Stimulated activated CD8-positive, alpha-beta memory T cell treated with anti-CD3 and anti-CD28 coated beads, Interleukin-4, amount 100 ng/mL, for 1 hour (primary cell): ENCODE data around the gene CFAP46.
"Not testable (repeated sequence)": the region's sequence is repeated elsewhere in the genome, so short reads cannot be mapped to it uniquely, and the experiment has no call there.

Experiments used
- DNase-seq, 2 donors: peaks; one replicate each; pipeline ENCODE4 v3.0.0-alpha.2; 2020; ENCODE audit warnings: low read depth in 2 of 2, low spot score in 1 of 2

Gene CFAP46

GRCh38 chr10:132846631-132847415, 95.5 kb downstream of the CFAP46 start:
- DNase-seq, result no peak

- no peak for DNase-seq
These were observed 96.4 kb downstream of the CFAP46 start for GRCh38 chr10:132845780-132846595.

- DNase-seq, result no peak
These were observed 97.3 kb downstream of the CFAP46 start for GRCh38 chr10:132845041-132845551.

- no peak for DNase-seq
These were observed 98.1 kb downstream of the CFAP46 start for GRCh38 chr10:132844069-132844809.

- DNase-seq, result not testable (repeated sequence)
These were observed 99.1 kb downstream of the CFAP46 start for GRCh38 chr10:132843276-132843675.

GRCh38 chr10:132842397-132842796, 100.0 kb downstream of the CFAP46 start:
- no peak for DNase-seq

GRCh38 chr10:132841615-132841975, 100.8 kb downstream of the CFAP46 start:
- no peak for DNase-seq

- no peak for DNase-seq
These were observed 101.4 kb downstream of the CFAP46 start for GRCh38 chr10:132840698-132841614.

- no peak for DNase-seq
These were observed 103.3 kb downstream of the CFAP46 start for GRCh38 chr10:132839061-132839460.

- DNase-seq, result no peak
These were observed 103.9 kb downstream of the CFAP46 start for GRCh38 chr10:132838346-132838970.

- no peak for DNase-seq
These were observed 104.5 kb downstream of the CFAP46 start for GRCh38 chr10:132837905-132838304.

- DNase-seq, result peak in 1 of 2 donors; percentile 12
These were observed 105.4 kb downstream of the CFAP46 start for GRCh38 chr10:132836832-132837540.

GRCh38 chr10:132836248-132836831, 106.0 kb downstream of the CFAP46 start:
- no peak for DNase-seq

GRCh38 chr10:132835848-132836233, 106.5 kb downstream of the CFAP46 start:
- no peak for DNase-seq

- no peak for DNase-seq
These were observed 107.2 kb downstream of the CFAP46 start for GRCh38 chr10:132834891-132835847.

- no peak for DNase-seq
These were observed 108.0 kb downstream of the CFAP46 start for GRCh38 chr10:132834311-132834761.

GRCh38 chr10:132833421-132834111, 108.8 kb downstream of the CFAP46 start:
- DNase-seq, result no peak
